Testis (tissue), 3 donors: ENCODE results near the gene CTBP2. TPM values are rescaled to one million over a fixed set of nuclear protein-coding genes. Genes with fewer than 3 reads are reported as not detected.

ENCODE experiments used
- DNase-seq: peaks from one replicate; pipeline ENCODE4 v3.0.0-alpha.2; 2019
- H3K27ac ChIP-seq, 2 donors: fragments of 200-600 bp; sonication (generic); one replicate each; pipeline ENCODE4 v1.5.1; 2019
- H3K27me3 ChIP-seq: fragments of 200-600 bp; sonication (generic); one replicate; pipeline ENCODE4 v1.5.1; 2019
- H3K36me3 ChIP-seq: fragments of 200-600 bp; sonication (generic); one replicate; pipeline ENCODE4 v1.5.1; 2017; ENCODE audit warnings: low read depth; ENCODE audit errors: missing control alignments
- H3K4me1 ChIP-seq: fragments of 200-600 bp; sonication (generic); one replicate; pipeline ENCODE4 v1.5.1; 2019
- H3K4me3 ChIP-seq, 2 donors: fragments of 200-600 bp; sonication (generic); one replicate each; pipeline ENCODE4 v1.5.1; 2017 to 2019
- H3K9me3 ChIP-seq: fragments of 200-600 bp; sonication (generic); one replicate; pipeline ENCODE4 v1.5.1; 2017
- CTCF ChIP-seq, 3 experiments: fragments of 450-650 bp in 2 of 3; fragments of 200-600 bp in 1 of 3; sonication (generic) in 1 of 3; IDR thresholded peaks; one replicate each; pipeline ENCODE4 v1.5.1; 2016 to 2019; ENCODE audit warnings: antibody characterized with exemption in 3 of 3, mild to moderate bottlenecking in 2 of 3, moderate library complexity in 1 of 3
- POLR2A ChIP-seq: fragments of 450-650 bp; IDR thresholded peaks from one replicate; pipeline ENCODE4 v1.6.1; 2017; ENCODE audit warnings: antibody characterized with exemption, mild to moderate bottlenecking, moderate library complexity
- WGBS, 2 donors: methylation state at CpG; one replicate each; pipeline ENCODE4 v1.1.5; 2018; 5-methylcytosine and 5-hydroxymethylcytosine counted together
- intact Hi-C: fragments of 100-400 bp; cut with DNase I; formaldehyde crosslinking; loops from one replicate; pipeline ENCODE4 v1.15.1; 2023; ENCODE audit warnings: low total_unique reads
- polyA plus RNA-seq: library from polyadenylated mRNA; stranded (reverse); fragments of 350-450 nt; fragmentation: Illumina TruSeq; extraction: RNeasy Lipid Tissue Mini Kit (QIAGEN cat#74804); gene quantifications from one replicate; pipeline ENCODE4 v1.2.3, GENCODE V29; 2014; ENCODE audit warnings: low read depth, low replicate concordance; ENCODE audit not compliant: insufficient read depth
- total RNA-seq, 2 donors: library from RNA; depleted of rRNA; stranded (reverse); fragments of >200 nt; gene quantifications; one replicate each; pipeline ENCODE4 v1.2.3, GENCODE V29; 2016

Gene CTBP2
- total and polyA plus RNA-seq, 3 donors from 2014 or later, result 44.7 to 79.5 (median 52.4) TPM

- no peaks in the 10 kb centered on the region for H3K9me3 ChIP-seq
- intact Hi-C loops, result no loop called here
- peaks cover 24% of the 10 kb centered on the region for H3K4me1 ChIP-seq
- no peaks in the 10 kb centered on the region for H3K27me3 ChIP-seq
- no peak for DNase-seq
- H3K36me3 ChIP-seq, result no peaks in the 10 kb centered on the region
- WGBS, 2 donors, result 92 to 98% methylated on average over 2 of the region's 2 CpGs
- TF ChIP-seq CTCF (IDR thresholded peaks at IDR 0.05) (no peak), POLR2A (no peak)
- no peak overlapping the region for H3K27ac ChIP-seq
- no peak overlapping the region for H3K4me3 ChIP-seq
Observed at GRCh38 chr10:125096975-125097374, 63.4 kb downstream of the CTBP2 start.

DNA sequence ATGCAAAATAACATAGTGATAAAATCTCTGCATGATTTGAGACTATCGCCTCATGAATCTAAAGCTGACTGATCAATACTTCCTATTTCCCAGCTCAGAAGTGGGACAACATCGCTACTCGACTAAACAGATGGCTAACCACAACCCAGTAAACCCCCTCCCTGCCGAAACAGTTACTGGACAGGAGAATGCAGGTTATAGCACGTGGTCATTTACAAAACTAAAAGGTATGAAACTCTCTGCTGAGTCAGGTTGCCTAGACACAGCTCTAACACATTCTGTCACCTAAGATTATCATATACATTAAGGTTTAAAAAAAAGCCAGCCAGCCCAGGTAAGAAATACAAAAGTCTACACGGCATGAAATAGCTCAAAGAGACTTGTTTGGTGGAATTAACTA, 64.0 kb downstream of the CTBP2 start:
- no peaks in the 10 kb centered on the region for H3K9me3 ChIP-seq
- peaks cover 24% of the 10 kb centered on the region for H3K4me1 ChIP-seq
- no peak overlapping the region for H3K4me3 ChIP-seq
- H3K27ac ChIP-seq, result no peak overlapping the region
- TF ChIP-seq POLR2A (no peak), CTCF (IDR thresholded peaks at IDR 0.05) (no peak)
- 81 to 86% methylated on average over 6 of the region's 6 CpGs for WGBS, 2 donors
- intact Hi-C loops, result no loop called here
- DNase-seq, result no peak
- H3K27me3 ChIP-seq, result no peaks in the 10 kb centered on the region
- no peaks in the 10 kb centered on the region for H3K36me3 ChIP-seq

- Histone ChIP-seq H3K36me3 (no peaks in the 10 kb centered on the region), H3K4me1 (peaks cover 24% of the 10 kb centered on the region), H3K9me3 (no peaks in the 10 kb centered on the region), H3K4me3 (no peak overlapping the region), H3K27me3 (no peaks in the 10 kb centered on the region), H3K27ac (peak overlapping the region in 1 of 2 donors; percentile 19)
- WGBS, 2 donors, result 57 to 61% methylated on average over 5 of the region's 5 CpGs
- DNase-seq, result no peak
- TF ChIP-seq POLR2A, result no peak
- TF ChIP-seq CTCF (IDR thresholded peaks at IDR 0.05), result no peak
- intact Hi-C loops, result no loop called here
Observed at GRCh38 chr10:125095776-125096175, 64.6 kb downstream of the CTBP2 start.

DNA sequence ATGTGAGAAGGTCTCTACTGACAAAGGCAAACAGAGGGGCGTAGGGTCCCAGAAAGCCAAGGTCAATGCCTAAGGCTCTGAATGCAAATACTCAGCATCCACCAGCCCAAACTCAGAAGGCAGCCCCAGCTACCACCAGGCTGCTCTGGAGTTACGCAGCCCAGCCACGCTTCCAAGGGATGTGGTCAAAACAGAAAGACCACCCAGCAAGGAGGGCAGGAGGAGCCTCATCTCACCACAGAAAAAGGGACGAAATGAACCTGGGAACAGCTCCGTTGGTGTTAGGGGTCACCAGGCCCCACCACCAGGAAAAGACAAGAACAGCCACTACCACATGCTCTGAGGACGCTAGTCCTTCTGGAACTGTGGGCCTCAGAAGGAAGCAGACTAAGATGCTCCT, 65.1 kb downstream of the CTBP2 start:
- Histone ChIP-seq H3K36me3 (no peaks in the 10 kb centered on the region), H3K4me3 (no peak overlapping the region), H3K4me1 (peaks cover 24% of the 10 kb centered on the region), H3K9me3 (no peaks in the 10 kb centered on the region), H3K27me3 (no peaks in the 10 kb centered on the region), H3K27ac (peak overlapping the region in 1 of 2 donors; percentile 19)
- WGBS, 2 donors, result 76 to 82% methylated on average over 6 of the region's 6 CpGs
- no peak for TF ChIP-seq CTCF (IDR thresholded peaks at IDR 0.05)
- TF ChIP-seq POLR2A, result no peak
- no peak for DNase-seq
- intact Hi-C loops, result no loop called here

GRCh38 chr10:125094806-125095205, 65.6 kb downstream of the CTBP2 start:
- H3K27ac ChIP-seq, result no peak overlapping the region

More at GRCh38 chr10:125094806-125095205, 65.6 kb downstream of the CTBP2 start:
- Histone ChIP-seq H3K27me3 (no peaks in the 10 kb centered on the region), H3K36me3 (no peaks in the 10 kb centered on the region), H3K4me1 (peaks cover 24% of the 10 kb centered on the region), H3K9me3 (no peaks in the 10 kb centered on the region), H3K4me3 (no peak overlapping the region)
- no peak for DNase-seq
- TF ChIP-seq POLR2A, result no peak
- no peak for TF ChIP-seq CTCF (IDR thresholded peaks at IDR 0.05)
- WGBS, 2 donors, result 79 to 80% methylated on average over 8 of the region's 8 CpGs
- intact Hi-C loops, result no loop called here
